GM19240 (cell line): Measurements from ENCODE around the gene FAR2.

Experiments
- DNase-seq: peaks from one replicate; pipeline ENCODE4 v3.0.0; 2011; ENCODE audit warnings: low spot score; ENCODE audit not compliant: insufficient read length

Gene FAR2

DNA sequence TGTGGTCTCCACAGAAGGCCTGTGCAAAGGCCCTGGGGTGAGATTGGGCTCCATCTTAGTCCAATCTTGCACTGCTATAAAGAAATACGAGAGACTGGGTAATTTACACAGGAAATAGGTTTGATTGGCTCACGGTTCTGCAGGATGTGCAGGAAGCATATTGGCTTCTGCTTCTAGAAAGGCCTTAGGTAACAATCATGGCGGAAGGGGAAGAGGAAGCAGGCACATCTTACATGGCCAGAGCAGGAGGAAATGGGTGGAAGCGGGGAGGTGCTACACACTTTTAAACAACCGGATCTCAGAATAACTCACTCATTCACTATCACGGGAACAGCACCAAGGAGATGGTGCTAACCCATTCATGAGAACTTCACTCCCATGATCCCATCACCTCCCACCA is 55.4 kb downstream of the FAR2 start:
- no peak for DNase-seq

DNA sequence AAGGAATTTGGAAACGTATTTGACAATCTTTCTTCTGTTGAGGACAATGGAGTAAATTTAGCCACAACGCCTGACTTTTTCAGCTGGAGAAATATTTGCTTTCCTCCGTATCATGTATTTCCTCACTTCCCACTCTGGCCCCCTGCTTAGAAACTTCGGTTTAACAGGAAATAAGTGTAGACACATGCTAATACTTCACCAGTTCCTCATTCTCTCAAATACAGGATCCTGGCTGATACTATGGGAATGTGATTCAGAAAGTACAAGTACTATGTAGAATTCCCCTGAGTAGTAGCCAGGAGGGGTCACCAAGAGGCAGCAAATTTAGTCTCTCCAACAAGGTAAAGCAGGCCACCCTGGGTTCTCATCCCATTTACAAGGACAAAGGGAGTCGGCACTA is 58.0 kb downstream of the FAR2 start:
- no peak for DNase-seq

DNA sequence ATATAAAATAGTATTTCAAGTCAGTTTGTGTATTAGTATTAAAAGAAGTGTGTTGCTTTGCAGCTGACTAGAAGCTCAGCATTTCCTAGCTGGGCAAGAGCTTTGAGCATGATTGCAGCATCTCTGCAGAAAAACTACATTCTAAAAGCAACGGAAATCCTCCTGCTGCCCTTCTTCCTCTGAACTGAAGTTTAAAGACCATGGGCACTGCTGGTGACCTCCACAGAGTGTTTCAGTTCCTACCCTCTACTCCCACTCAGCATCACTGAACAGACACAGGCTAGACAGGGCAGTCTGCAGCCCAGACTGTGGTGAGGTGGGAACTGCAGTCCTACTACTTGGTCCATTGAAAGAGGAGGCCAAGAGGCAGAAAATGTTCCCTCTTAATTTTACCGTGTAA is 59.0 kb downstream of the FAR2 start:
- DNase-seq = no peak

DNA sequence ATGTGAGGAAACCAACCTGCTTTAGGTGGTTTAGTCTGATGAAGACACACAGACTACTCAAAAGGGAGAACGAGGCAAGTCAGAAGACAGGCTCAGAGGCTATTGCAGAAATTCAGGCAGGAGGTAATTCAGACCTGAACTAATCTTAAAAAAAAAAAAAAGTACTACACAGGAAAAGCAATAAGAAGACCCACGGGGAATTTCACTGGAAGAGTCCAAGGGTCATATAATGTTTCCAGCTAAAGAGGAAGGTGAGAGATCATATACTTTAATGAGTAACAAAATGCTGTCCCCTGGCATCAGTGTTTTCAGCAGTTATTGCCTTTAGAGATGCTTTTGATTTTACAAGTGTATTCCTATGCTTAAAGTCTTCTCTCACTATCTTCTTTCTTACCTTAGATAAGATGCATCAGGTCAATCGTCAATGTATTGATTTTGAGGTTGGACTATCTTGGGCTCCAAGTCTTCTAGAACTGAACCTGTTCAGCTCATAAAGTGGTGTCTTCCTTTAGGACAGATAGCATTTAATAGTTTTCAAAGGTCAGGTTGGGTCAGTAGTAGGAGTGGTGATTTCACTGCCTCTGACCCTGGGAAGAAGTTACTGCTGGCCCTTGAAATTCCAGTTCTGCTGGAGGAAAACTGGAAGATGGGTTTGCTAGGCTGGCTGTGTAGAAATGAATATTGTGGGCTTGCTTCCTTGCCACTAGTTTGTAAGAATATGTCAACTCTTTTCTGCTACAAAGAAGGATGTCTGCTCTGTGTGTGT is 60.0 kb downstream of the FAR2 start:
- DNase-seq = no peak

DNA sequence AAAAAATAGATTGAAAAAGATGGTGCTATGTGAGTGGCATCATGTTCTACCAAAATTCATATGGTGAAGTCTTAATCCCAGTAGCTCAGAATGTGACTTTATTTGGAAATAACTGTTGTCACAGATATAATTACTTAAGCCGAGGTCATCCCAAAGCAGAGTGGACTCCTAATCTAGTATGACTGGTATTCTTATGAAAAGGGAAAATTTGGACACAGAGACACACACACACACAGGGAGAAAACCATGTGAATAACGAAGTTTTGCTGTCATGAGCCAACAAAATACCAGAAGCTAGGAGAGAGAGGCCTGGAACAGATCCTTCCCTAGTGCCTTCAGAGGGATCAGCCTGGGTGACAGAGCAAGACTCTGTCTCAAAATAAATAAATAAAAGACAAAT is 62.6 kb downstream of the FAR2 start:
- no peak for DNase-seq

DNA sequence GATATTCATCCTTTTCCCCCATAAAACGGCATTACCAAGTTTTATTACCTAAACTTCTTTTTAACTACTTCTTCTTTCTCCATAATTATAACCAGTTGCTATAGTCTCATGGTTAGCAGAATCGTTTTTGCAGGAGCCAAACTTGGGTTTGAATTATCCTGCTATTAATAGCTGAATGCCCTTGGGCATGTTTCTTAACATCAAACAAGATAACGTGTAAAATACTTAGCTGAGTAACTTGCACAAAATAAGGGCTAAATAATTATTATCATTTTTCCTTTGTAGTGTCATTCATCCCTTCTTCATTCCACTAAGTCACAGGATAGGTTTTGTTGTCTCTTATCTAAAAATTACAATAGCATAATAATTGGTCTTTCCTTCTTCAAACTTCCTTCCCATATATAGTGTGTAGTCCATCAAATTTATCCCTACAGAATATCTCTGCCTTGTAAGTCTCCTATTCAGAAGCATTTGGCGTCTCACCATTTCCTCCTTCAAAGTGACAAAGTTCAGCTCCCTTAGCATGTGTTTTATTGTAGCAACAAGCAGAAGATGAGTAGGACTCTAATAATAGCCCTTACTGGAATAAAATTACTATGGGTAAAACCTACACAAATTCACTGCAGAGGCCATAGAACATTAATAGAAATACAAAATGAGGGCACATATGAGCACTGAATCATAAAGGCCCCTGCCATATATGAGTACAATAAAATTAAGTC is 63.8 kb downstream of the FAR2 start:
- DNase-seq = no peak

DNA sequence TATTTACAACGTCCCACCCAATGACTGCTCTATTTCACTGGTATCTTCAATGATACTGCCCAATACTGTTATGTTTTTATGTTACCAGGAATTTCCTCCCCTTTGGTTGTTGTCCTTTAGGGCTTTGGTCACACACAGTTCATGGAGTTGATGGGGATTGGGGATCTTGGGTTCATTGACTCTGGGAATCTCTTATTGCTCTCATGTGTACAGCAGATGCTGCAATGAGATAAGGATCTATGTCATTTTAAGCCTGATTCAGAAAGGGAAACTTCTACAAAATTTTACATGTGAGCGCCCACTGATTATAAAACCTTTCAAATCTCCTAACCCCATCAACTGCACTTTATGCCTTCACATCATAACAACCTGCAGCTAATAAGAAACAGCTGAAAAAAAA is 67.2 kb downstream of the FAR2 start:
- no peak for DNase-seq

DNA sequence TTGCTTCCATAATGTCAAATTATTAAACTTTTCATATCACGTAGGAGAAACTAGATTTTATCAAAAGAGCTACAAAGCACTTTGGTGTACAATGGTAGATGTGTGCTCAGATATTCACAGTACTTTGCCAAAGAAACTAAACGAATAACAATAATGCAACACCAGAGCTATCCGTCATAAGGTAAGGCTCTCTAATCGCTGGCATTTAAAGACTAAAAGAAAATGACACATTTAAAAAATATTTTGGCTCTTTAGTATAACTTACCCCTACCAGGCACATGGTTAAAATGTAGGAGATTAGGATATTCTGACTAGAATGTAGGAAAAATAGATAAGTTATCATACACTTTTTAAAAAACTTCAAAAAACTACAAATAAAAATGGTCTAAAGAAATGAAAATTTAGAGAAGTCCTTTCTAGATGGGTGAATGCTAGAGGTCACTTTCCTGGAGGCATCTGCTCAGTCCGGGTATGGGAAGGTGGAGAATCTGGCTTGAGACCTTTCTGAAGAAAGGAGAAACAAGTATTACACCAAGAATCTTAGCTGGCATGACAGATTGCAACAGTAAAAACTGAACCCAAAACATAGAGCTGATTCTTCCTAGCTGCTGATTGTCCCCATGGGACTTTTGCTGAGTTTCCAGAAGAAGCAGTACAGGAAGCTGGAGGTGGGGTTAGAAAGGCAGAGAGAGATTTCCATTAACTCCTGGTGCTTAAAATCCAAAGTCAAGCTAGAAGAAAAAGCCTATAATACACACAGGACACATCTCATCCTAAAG is 67.9 kb downstream of the FAR2 start:
- no peak for DNase-seq

DNA sequence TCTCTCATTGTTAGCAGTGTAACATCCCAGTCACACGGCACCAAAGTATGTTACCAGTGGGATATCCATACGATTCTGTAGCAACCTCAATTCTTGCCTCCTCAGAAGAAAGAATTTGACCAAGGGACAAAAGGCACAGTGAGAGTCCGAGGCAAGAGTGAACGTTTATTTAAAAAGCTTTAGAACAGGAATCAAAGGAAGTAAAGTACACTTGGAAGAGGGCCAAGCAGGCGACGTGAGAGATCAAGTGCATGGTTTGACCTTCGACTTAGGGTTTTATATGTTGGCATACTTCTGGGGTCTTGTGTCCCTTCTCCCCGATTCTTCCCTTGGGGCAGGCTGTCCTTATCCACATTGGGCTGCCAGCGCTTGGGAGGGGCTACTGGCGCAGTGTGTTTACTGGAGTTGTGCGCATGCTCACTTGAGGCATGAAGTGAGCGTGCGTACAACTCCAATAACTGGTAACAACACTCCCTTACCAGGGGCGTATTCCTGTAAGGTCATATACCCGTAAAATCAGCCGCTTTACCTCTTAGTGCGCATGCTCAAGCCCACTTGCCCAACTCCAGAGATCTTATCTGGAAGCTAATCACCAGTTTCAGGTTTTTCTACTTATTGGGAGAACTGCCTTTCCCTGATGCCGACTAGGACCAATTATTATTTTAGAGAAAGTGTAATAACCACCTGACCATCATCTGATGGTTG is 71.7 kb downstream of the FAR2 start:
- DNase-seq = no peak

DNA sequence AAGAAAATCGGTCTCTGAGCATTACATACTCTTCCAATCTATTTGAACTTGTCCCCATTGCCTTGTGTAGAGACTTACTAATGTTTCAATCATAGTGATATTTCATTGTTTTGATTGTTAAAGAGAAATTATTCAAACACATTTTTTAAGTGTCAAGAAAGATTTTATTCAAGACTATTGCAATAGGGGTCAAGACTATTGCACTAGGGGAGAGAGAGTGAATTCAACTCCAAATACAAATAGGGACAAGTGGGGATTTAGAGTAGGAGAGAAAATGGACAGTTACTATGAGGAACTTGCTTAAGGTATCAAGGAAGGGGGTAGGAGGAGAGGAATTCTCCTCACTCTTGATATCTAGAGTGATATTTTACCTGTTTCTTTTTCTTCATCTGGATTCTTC is 73.1 kb downstream of the FAR2 start:
- DNase-seq = no peak

DNA sequence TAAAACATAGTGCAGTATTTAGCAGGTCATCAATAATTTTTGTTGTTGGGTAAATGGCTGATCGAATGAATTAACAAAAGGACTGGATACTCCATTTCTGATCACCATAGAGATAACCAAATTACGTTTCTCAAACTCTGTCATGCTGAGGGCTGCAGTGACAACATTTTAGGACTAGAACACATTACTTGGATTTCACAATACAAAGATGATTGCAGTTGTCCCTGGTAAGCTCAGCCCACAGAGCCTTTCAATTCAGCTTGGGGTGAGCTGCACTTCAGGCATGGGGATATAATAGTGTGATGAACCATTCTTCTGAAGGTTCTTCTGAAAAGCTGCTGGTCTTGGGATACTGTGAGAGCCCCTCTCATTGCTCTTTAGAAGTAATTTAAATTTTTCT is 74.3 kb downstream of the FAR2 start:
- no peak for DNase-seq

DNA sequence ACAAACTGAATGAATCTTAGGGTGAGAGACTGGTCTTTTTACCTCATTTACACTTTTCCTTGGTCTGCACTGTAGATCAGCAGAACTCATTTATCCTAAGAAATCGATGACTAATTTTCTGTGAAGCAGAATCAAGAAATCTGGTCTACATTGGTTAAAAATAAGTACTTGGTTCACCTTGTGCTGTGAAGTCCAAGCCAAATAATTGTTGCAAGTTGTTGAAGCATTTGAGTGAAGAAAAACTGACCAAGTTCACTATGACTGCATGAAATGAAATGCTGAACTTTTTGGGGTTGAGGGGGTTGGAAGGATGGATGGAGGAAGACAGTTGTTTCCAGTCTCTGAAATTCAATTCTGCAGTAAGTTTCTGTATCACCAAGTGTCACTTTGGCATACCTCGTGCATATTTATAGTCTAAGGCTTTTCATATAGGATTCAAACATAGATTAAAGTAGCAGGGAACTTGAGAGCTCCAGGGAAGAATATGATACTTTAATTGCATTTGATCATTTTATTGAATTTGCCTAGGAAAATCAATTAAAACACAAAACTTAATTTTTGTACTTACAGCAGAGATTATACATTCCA is 75.0 kb downstream of the FAR2 start:
- no peak for DNase-seq

DNA sequence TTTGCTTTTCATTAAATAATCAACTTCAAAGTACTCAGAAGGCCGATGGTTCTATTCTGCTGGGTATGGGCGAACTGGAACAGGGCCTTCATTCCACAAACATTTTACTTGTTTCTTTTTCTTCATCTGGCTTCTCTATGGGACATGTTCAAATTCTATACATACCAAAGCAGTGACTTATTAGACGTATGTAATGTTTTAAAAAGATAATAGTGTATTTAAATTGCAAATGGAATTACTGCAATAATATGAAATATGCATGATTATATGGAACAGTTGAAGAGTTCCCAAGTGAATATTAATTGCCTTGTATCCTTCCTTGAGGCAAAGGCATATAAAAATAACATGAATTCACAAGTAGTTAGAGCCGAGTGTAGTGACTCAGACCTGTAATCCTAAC is 75.5 kb downstream of the FAR2 start:
- no peak for DNase-seq

DNA sequence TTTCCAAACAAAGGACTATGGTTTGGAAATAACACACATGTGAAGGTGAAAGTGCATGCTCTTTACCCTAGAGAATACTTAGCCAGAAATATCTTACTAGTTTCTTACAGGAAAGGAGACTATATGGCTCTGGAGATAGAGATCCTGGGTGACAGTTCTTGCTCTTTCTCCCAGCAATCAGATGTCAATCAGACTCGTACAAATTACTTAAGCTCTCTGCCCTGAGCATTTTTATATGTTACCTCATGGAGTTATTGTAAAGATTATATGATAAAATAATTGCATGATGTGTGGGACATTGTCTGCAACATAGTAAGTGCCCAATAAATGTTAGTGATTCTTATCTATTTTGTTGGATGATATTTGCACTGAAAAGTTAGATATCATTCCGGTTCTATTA is 76.8 kb downstream of the FAR2 start:
- no peak for DNase-seq

DNA sequence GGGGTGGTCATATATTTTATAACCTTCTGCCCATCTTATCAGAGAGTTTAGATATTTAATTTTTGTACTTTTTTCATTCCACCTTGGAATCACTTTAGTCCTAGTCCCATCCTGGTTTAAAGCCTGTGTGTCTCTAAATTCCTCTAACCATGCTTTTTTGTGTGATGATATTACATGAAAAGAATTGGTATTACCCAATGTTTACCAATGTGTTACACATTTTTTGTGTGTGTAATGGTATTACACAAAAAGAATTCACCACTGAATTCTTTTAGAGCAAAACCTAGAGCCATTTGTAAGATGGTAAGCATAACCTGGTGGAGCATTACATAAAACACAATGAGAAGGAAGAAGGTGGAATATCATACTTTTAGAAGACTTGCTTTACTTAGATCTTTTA is 77.5 kb downstream of the FAR2 start:
- DNase-seq = no peak

DNA sequence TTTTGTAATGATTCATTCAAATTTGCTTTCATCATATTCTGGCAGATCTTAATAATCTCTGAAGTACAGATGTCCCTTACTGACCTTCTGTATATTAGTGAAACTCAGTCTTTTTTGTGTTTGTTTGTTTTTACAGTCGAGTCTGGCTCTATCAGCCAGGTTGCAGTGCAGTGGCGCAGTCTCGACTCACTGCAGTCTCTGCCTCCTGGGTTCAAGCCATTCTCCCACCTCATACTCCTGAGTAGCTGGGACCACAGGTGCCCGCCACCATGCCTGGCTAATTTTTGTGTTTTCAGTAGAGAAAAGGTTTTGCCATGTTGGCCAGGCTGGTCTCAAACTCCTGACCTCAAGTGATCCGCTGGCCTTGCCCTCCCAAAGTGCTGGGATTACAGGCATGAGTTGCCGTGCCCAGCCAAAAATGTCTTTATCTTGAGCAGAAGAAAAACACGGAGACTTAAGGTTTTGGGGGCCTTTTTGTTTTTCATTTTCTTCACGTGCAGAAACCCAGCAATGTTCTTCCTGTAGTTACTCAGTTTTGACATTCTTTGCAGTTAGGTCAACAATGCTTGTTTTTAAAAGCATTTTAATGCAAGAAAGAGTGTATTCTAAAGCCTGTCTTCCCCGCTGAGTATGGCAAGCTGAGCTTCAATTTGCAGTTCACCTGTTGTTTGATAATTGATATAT is 79.5 kb downstream of the FAR2 start:
- no peak for DNase-seq

DNA sequence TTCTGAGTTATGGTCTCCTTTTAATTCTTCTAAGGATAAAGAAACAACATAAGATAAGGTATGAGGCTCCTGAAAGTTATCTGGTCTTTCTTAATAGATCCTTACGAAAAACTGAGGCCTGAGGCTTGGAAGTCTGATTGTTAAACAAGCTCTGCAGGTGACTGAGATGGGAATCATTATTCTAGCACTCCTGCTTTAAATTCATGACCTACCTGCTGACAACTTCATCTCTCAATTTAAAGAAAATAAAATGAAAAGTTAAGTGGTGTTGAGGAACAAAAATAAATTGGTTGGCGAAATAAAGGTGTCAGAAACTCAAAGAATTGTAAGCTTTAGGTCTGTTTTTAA is 80.1 kb downstream of the FAR2 start:
- no peak for DNase-seq

DNA sequence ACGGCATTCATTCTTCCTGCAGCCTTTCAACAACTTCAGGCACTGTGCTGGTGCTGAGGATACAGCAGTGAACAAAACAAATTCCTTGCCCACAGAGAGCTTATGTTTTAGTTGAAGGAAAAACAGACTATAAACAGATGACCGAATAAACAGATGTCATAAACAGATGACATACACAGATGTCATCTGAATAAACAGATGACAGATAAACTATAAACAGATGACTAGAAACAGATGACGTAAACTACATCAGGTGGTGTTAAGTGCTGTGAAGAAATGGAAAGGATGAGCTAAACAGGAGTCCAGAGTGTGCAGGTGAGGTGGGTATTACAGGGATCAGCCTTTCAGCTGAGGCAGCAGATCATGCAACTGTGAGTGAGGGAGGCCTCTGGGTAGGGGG is 80.9 kb downstream of the FAR2 start:
- no peak for DNase-seq

DNA sequence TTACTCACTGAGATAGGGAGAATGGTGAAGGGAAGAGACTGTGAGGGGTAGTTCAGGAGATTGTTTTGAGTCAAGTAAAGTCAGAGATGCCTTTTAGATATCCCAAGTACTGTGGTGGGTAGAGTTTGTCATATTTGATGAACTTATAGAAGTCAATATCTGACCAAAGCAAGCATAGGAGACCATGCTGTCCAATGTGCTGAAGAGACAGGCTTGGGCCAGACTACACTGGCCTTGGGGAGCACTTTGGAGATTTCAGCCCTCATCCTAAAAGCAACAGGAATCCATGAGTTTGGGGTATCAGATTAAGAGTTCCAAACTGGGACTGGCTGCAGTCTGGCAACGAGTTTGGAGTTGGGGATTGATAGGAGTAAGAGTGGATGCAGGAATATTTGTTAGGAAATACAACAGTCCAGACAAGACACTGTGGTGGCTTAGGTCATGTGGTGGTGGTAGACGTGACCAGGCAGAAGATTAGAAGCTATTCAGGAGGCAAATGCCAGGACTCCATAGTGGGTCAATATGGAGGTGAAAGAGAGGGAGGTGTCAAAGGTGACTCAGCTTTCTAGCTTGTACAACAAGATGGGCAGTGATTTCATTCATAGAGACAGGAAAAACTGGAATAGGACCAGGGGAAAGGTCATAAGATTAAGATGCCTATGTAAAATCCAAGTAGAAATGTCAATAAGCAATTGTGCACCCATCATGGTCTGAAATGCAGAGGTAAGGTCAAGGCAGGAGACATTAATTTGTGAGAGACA is 81.9 kb downstream of the FAR2 start:
- no peak for DNase-seq

DNA sequence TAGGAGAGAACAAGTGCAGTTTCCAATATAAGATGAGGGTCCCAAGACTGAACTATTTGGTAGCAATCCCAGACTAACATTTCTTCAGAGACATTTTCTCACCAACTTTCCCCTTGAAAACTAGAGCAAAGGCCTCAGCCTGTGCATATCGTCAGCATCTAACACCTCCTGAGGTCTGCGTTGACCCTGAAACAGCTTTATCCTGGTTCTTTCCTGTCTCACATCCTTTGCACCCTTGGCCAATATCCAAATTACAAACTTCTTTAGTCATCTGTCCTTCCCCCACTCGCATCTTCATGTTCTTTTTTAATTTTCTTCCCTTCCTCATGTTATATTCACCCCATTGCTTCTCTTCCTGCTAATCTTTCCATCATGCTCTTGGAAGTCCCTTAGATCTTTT is 83.0 kb downstream of the FAR2 start:
- no peak for DNase-seq
